AG09319 (cell line): ENCODE measurements around the gene NVL.
"Not testable (repeated sequence)": the region's sequence is repeated elsewhere in the genome, so short reads cannot be mapped to it uniquely, and the experiment has no call there.

Source experiments
- DNase-seq: peaks from one replicate; pipeline ENCODE4 v3.0.0-alpha.2; 2010; ENCODE audit warnings: low read depth; ENCODE audit errors: extremely low read depth
- TF ChIP-seq, protein P1 (sequence below): IDR thresholded peaks from 2 replicates; pipeline ENCODE4 v1.5.1; 2011; ENCODE audit warnings: low read depth, mild to moderate bottlenecking, inconsistent platforms, low read length, moderate library complexity

NVL gene

DNA sequence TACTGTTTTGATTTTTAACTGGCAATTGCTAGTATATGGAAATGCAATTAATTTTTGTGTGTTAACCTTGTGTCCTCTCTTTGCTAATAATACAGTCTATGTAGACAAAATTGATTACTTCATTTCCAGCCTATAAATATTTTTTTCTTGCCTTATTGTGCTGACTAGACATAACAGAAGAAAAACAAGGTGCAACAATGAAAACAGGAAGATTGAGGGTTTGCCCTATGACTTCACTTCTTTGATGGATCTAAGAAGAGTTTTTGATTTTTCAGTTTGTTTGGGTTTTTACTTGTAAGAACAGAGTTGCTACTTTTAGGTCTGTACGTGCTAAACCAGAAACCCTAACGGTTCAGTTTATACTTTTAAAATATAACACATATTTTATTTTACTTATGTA is 18.2 kb upstream of the NVL start:
- no peak for DNase-seq
- TF ChIP-seq, protein P1, sequence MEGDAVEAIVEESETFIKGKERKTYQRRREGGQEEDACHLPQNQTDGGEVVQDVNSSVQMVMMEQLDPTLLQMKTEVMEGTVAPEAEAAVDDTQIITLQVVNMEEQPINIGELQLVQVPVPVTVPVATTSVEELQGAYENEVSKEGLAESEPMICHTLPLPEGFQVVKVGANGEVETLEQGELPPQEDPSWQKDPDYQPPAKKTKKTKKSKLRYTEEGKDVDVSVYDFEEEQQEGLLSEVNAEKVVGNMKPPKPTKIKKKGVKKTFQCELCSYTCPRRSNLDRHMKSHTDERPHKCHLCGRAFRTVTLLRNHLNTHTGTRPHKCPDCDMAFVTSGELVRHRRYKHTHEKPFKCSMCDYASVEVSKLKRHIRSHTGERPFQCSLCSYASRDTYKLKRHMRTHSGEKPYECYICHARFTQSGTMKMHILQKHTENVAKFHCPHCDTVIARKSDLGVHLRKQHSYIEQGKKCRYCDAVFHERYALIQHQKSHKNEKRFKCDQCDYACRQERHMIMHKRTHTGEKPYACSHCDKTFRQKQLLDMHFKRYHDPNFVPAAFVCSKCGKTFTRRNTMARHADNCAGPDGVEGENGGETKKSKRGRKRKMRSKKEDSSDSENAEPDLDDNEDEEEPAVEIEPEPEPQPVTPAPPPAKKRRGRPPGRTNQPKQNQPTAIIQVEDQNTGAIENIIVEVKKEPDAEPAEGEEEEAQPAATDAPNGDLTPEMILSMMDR = no peak

DNA sequence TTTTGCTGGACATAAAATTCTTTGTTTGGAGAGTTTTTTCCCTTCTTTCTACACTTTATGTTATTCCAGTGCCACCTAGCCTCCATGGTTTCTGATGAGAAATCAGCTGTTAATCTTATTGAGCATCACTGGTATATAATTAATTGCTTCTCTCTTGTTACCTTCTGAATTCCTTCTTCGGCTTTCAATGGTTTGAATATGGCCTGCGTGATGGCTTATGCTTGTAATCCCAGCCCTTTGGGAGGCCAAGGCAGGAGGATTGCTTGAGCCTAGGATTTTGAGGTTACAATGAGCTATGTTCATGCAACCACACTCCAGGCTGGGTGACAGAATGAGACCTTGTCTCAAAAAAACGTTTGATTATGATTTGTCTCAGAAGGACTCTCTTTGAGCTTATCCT is 13.7 kb upstream of the NVL start:
- DNase-seq = no peak
- TF ChIP-seq, protein P1 = no peak

DNA sequence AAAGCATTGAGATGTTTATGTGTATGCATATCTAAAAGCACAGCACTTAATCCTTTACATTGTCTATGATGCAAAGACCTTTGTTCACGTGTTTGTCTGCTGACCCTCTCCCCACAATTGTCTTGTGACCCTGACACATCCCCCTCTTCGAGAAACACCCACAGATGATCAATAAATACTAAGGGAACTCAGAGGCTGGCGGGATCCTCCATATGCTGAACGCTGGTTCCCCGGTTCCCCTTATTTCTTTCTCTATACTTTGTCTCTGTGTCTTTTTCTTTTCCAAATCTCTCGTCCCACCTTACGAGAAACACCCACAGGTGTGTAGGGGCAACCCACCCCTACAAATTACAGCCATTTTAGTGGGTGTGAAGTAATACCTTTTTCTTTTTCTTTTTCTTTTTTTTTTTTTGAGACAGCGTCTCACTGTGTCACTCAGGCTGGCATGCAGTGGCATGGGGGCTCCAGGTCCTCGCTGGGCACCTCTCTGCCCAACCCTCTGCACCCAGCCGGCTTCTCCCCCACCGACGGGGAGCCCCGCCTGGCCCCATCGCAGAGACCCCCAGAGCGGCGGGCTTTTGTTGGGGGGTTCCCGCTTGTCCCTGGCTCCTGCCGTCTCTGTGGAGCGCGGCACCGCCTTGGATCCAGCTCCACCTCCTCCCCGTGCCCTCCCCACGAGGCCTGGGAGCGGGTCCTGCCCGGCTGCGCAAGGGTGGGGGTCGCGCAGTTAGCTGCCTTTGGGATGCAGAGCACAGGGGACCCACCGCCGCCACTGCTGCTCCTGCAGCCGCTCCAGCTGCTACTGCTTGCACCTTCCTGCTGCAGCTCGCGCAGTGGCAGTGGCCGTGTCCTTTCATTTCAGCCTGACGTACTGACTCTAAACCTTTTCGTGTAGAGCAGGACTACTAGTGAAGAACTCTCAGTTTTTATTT is 10.7 kb upstream of the NVL start:
- DNase-seq = not testable (repeated sequence)

DNA sequence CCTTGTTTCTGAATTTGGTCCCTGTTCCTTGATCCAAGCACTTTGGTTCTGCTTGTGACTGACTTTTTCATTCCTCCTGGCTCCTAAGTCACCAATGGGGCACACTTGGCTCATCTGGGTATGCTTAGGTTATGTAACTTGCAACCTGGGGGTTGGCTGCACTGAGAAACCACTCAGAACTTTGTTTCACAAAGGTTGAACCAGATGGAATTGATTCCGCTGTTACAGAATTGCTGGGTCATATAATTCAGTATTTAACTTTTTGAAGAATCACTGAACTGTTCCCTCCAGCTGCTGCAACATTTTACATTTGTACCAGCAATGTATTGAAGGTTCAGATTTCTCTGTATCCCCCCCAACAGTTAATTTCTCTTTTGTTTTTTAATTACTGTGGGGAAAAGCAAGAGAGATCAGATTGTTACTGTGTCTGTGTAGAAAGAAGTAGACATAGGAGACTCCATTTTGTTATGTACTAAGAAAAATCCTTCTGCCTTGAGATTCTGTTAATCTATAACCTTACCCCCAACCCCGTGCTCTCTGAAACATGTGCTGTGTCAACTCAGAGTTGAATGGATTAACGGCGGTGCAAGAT is 9.6 kb upstream of the NVL start:
- TF ChIP-seq, protein P1 = no peak
- no peak for DNase-seq

DNA sequence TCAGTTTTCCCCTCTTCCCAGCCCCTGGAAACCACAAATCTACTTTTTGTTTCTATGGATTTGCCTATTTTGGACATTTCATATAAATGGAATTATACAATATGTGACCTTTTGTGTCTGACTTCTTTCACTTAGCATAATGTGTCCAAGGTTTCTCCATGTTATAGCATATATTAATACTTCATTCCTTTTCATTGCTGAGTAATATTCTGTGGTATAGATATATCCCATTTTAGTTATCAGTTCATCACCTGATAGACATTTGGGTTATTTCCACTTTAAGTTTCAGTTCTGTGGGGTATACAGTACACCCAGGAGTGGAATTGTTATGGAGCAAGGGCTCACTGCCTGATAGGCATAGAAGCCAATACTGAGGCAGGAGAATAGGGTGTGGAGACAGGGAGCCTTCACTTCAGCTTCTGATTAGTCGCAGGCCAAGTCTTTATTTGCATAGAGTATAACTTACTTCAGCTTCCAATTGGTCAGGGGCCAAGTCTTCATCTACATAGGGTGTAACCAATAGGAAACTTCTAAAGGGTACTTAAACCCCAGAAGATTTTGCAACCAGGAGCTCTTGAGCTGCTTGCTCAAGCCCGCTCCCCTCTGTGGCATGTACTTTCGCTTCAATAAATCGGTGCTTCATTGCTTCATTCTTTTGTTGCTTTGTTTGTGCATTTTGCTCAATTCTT is 8.3 kb upstream of the NVL start:
- TF ChIP-seq, protein P1 = no peak
- DNase-seq = no peak

DNA sequence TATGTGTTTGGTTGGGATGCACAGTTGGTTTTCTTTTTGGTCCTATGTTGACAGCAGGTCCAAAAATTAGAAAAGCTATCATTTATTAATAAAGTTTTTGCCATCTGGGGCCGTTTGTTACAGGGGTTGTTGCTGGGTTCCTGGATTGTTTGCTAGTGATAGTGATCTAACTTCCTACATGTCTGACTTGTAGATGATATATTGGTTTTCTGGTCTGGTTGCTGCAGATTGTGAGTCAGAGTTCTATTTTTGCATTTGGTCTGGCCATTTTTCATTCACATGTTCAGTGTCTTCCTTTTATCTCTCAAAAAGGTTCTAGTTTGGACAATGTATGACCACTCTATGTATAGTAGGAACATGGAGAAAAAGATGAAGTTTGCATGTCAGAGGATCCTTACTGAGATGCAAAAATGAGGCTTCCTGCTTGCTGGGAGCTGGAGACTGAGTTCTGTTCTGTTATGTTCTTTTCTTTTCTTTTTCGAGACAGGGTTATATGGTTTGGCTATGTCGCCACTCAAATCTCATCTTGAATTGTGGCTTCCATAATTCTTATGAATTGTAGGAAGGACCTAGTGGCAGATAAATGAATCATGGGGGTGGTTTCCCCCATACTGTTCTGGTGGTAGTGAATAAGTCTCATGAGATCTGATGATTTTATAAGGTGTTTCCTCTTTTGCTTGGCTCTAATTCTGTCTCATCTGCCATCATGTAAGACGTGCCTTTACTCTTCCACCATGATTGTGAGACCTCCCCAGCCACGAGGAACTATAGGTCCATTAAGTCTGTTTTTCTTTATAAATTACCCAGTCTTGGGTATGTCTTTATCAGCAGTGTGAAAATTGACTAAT is 4.2 kb upstream of the NVL start:
- TF ChIP-seq, protein P1 = no peak
- no peak for DNase-seq

GRCh38 chr1:224333309-224333926 is 3.4 kb upstream of the NVL start:
- DNase-seq = no peak
- TF ChIP-seq, protein P1 = peak; percentile 55
